Left renal cortex interstitium (tissue), 4 donors: ENCODE results near the gene EIF4A3. TPM values are rescaled to one million over a fixed set of nuclear protein-coding genes. Genes with fewer than 3 reads are reported as not detected.

ENCODE experiments used
- DNase-seq, 4 donors: peaks; one replicate each; pipeline ENCODE4 v3.0.0-alpha.2; 2013; ENCODE audit warnings: low read depth in 4 of 4, low spot score in 2 of 4, missing footprints in 1 of 4
- polyA plus RNA-seq, 4 donors: library from polyadenylated mRNA; unstranded; fragments of 120-200 nt; gene quantifications; one replicate each; pipeline ENCODE4 v1.2.1, GENCODE V29; 2013; ENCODE audit not compliant: insufficient read length in 4 of 4

Gene EIF4A3
- polyA plus RNA-seq, 4 donors, result 111 to 125 (median 115) TPM

- DNase-seq, result no peak
These were observed 30.5 kb downstream of the EIF4A3 start for GRCh38 chr17:80116276-80116920.

- no peak for DNase-seq
These were observed 31.8 kb downstream of the EIF4A3 start for GRCh38 chr17:80115159-80115558.

GRCh38 chr17:80114758-80115157, 32.2 kb downstream of the EIF4A3 start:
- no peak for DNase-seq

- no peak for DNase-seq
These were observed 33.9 kb downstream of the EIF4A3 start for GRCh38 chr17:80113033-80113484.

- DNase-seq, result peak in 1 of 4 donors; percentile 10
These were observed 34.4 kb downstream of the EIF4A3 start for GRCh38 chr17:80112471-80113032.

GRCh38 chr17:80111702-80112470, 35.0 kb downstream of the EIF4A3 start:
- no peak for DNase-seq

- no peak for DNase-seq
These were observed 35.8 kb downstream of the EIF4A3 start for GRCh38 chr17:80110927-80111701.

GRCh38 chr17:80110447-80110812, 36.5 kb downstream of the EIF4A3 start:
- DNase-seq, result no peak

- no peak for DNase-seq
These were observed 37.0 kb downstream of the EIF4A3 start for GRCh38 chr17:80109713-80110446.

- no peak for DNase-seq
These were observed 37.8 kb downstream of the EIF4A3 start for GRCh38 chr17:80109066-80109660.

- no peak for DNase-seq
These were observed 38.6 kb downstream of the EIF4A3 start for GRCh38 chr17:80108036-80108971.

- no peak for DNase-seq
These were observed 39.5 kb downstream of the EIF4A3 start for GRCh38 chr17:80107231-80108021.

- no peak for DNase-seq
These were observed 40.2 kb downstream of the EIF4A3 start for GRCh38 chr17:80106751-80107150.

GRCh38 chr17:80106176-80106575, 40.8 kb downstream of the EIF4A3 start:
- no peak for DNase-seq

GRCh38 chr17:80105762-80106161, 41.2 kb downstream of the EIF4A3 start:
- no peak for DNase-seq

- DNase-seq, result no peak
These were observed 42.0 kb downstream of the EIF4A3 start for GRCh38 chr17:80104956-80105375.

GRCh38 chr17:80104321-80104955, 42.5 kb downstream of the EIF4A3 start:
- DNase-seq, result no peak
